ENCODE data around the gene CACUL1.

CACUL1 gene

DNA sequence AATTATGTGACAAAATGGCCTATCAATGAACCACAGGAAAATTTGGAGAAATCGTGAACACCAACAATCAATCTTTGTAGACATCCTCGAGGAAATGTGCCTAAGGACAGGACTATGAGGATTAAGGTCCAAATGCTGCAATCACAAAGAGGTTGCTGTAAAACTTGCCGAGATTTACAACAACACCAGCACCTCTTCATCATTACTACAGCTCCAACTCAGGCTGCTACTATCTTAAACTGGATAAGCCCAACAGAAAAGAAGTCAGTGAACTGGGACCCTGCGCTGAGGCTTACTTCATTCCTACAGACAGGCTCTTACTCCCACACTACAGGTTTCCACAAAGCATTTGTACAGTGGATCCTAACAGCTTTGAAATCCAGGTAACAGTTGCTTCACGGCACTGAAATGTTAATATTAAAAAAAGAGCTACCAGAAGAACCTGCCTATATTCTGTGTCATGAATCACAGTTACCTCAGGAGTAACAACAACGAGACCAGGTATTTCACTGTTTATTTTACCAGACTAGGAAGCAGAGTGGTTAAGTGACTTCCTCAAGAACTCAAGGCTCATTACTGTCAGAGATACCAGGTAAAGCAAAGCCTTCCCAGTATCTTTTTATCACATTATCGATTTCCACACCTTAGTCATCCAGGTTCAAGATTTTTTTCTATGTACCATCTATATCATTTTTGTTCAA is 23.9 kb downstream of the CACUL1 start:
- no peak for DNase-seq

DNA sequence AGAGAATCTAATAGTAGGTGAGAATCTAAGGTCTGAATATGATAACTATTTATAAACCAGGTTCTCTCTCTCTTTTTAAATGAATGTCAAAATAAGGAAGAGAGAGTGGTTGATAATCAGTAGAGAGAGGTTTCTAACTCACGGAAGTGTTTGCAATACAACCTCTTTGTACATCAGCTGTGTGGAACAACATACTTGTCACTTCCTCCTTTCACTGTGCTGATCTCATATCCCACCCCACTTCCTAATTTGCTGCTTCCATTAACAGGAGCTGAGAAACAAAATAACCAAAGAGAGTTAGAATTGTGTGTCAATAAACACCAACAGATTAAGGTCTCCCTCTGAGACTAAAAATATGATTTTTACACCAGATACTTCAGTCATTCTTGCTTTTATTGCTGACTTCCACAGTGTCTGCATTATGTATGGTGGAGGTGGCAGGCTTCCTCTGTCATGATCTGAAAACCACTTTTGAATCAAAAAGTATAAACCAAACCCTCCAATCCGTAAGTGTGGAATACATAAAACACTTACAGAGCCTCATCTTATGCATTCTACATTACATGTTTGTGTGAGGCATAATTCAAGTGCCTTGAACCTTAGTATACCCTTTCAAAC is 25.0 kb downstream of the CACUL1 start:
- DNase-seq = no peak

DNA sequence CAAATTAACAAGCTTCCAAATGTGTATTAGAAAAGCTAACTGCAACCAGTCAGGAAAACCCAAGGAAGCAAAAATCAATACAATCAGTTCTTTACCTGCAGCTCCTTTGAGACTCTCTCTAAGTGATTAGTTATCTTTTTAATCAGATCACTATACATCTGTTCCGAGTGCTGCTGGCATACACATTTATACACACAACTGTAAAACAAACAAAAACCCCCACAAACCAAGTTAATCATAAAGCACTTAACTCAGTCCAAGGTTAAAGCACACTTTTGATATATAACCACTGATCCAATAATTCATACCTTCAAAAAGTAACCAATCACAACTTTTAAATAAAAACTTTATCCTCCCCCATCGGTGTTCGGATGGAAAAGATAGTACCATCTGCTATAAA is 25.6 kb downstream of the CACUL1 start:
- no peak for DNase-seq

DNA sequence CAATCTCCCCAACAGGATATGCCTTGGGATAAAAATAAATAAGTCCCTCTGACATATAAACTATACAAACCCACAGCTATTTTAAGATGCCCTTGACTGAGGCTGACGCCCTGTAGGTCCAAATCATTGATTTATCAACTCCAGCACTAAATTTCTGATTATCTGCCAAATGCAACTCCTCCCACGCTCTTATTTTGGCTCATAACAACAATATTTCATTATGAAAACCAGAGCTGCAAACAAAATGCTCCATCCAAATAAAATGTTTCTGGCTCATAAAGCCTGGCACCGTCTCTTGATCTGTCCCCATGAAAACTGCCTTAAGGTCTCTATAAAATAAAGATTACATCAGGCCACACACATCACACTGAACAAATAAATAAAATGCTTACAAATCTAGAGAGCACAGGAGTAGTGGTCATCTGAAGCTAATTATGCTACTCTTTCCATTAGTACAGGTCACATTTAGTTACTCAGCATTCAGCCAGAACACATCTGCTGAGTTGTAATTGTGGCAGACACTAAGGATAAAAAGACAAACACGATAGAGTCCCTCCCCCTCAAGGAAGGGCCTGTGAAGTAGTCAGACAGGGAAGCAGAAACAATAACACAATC is 28.8 kb downstream of the CACUL1 start:
- no peak for DNase-seq

DNA sequence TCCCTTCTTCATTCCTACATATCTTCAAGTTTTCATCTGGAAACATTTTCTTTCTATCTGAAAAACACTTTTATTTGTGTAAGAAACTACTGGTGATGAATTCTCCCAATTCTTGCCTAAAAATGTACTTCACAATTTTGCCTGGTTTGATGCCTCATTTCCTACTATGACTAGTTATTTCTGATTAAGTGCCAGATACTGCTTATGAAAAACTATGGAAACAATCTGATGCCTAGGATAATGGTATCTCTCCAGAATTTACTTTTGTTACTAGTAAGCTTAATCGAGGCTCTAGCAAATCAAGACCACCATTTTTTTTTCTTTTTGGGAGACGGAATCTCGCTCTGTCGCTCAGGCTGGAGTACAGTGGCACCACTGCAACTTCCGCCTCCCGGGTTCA is 31.3 kb downstream of the CACUL1 start:
- DNase-seq = no peak

DNA sequence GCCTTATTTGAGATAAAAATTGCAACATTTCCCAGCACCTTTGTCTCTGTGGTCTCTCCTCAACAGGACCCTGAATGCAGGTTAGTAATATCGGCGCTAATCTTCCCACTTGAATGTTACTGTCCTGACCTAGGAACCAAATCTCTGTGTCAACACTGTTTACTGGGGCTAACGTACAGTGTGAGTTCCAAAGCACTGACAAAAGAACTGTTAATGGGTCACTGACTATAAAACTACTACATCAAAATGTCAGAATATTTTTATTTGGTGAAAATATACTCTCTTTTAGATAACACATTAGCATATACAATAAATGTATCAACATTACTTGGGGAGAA is 33.3 kb downstream of the CACUL1 start:
- no peak for DNase-seq

DNA sequence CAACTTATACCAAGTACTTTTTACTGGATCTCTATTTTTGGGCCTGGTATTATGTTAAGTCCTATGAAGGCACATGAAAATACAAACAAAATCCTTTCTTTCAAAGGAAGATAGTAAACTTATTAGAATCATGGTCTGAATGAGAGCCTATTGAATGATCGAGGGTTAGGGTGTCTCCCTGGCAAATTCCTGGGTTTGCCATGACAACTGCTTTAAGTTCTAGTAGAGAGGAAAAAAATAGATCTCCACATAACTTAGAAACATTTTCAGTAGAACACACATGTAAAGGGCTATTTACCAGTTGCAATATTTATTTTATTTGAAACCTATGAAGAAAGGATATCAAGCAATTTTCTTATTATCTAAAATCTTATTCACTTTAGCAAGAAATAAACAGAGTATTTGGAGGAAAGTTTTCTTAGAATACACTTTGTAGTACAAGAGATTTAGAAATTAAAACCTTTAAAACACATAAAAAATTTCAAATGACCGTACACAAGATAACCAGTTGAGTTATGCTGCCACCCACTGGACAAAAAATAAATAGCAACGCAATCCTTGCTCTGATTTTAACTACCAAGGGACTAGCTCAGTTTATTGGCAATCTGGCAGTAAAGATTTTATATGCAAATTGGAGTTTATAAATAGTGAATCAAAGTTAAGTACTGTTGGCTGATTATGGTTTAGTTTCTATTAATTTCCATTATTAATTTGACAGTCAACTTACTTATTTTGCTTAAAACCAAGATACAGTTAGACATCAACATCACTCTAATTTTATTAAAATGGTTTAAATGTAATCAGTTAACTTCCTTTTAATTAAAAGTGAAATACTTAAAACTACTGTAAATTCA is 33.9 kb downstream of the CACUL1 start:
- no peak for DNase-seq

DNA sequence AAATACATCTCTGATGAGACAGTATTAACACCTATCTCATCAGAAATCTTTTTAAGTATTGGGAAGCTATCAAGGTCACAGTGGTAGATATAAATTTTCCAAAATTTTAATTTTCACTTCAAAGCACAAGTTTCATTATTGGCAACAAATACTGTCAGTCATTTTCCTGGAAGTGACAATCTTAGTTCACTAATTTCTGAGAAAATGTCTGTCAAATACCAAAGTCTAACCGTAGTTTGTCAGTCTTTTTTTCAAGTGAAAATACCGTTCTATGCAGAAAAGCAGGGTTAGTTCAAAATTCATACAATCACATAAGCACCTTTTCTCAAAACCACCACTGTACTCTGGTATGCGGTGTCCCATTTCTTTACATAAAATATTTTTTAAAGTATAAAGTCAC is 40.4 kb downstream of the CACUL1 start:
- no peak for DNase-seq

DNA sequence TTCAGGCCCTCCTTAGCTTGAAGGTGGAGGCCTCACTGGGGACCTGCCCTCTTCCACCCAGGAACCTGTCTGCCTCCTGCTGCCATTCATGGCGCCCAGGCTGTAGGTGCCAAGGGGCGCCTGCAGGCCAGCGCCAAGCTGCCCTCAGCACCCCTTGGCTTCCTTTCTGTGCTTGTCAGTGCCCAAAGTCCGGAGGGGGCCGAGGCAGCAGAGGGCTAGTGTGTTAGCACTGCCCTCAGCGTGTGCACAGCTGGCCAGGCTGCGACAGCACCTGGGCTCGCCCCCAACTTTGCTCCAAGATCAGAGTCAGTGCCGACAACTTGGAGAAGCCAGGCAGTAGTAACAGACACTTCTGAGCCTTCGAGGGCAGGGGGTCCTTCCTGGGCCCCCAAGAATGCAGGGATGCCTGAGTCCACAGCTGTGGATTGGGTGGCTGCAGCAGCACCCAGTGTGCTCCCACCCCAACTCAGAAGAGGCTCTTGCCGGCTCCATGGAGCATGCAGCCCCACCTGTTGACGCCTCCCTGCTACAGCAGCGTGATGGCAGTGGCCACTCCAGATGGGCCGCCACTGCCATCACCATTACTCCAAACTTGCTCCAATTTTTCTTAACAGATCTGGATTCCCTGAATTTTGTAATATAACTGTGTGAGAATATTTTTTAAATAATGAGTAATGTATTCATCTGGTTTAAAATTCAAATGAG is 41.7 kb downstream of the CACUL1 start:
- DNase-seq = no peak

DNA sequence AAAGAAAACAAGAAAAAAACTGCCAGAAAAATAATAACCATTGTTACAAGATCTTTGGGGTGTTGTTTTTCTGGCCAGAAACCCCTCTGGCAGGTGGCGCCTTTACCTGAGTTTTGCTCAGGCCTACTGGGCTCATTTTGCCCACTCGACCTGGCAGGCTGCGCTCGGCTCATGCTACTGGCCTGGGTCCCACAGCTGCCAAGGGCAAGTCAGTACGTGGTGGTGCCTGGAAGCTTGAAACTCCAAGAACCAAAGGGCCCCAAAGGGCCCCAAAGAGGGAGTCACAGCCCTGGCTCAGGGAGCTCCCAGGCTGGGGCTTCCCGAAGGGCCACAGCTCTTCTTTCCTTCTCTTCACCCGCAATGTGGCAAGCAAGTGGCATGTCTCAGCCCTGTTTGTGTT is 42.7 kb downstream of the CACUL1 start:
- no peak for DNase-seq

DNA sequence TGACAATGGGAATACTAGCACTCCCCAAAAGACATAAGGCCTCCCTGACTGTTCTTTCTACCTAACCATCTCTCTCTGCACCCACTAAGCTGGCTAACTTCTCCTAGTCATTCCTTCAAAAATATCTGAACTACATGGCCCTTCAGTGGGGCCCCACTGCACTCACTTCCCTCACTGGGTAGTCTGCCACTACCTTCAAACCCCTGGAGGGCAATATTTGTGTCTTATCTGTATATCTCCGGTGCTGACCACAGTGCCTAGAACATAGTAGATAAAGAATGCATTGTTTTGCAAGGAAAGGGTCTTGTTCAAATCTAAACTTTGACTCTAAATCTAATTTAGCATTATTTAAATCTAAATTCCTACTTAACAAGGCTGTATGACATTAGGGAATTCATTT is 44.3 kb downstream of the CACUL1 start:
- DNase-seq = no peak

DNA sequence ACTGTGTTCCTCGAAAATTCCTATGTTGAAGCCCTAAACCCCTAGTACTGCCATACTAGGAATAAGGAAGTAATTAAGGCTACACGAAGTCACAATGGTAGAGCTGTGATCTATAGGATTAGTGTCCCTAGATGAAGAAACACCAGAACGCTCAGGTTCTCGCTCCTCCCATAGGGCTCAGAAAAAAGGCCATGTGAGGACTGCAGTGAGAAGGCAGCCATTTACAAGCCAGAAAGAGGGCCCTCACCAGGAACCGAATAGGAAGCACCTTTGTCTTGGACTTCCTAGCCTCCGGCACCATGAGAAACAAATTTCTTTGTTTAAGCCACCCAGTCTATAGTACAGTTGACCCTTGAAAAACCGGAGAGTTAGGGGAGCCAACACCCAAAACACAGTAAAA is 46.2 kb downstream of the CACUL1 start:
- DNase-seq = no peak

DNA sequence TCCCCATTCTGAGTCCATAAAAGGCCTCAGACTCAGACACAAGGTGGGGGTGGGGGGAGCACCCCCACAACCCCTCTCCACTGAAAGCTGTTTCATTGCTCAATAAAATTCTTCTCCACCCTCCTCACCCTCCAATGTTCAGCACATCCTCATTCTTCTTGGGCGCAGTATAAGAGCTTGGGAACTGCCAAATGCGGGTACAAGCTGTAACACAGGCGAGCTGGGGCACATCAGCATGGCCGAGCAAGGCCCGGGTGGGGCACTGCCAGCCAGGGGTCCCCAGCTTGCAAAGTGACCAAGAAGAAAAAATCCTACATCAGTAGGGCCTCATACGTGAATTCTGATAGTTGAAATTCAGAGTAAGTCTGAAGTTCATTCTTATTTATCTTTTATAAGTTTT is 50.1 kb downstream of the CACUL1 start:
- no peak for DNase-seq

DNA sequence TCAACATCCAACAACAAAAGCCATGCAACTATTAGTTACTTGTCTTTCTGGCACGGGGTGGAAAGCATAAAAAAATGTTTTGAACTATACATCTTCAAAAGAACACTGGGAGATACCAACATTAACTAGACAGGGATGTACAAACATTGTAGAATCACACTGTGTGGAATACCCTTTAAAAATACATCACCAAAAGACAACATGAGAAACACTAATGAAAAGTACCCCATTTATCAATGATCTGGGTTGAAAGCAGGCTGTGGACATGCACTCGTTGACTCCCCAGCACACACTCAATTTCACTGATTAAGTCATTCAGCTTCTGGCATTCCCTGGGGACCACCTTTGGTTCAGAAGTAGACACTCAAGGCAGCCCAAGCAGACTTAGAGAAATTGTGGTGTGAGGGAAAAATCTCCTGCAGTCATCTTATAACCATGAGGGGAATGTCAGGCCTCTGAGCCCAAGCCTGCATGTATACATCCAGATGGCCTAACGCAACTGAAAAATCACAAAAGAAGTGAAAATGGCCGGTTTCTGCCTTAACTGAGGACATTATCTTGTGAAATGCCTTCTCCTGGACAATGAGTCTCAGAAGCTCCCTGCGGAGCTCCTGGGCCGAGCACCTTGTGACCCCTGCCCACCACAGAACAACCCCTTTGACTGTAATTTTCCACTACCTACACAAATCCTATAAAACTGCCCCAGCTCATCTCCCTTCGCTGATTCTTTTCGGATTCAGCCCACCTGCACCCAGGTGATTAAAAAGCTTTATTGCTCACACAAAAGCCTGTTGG is 53.0 kb downstream of the CACUL1 start:
- no peak for DNase-seq

DNA sequence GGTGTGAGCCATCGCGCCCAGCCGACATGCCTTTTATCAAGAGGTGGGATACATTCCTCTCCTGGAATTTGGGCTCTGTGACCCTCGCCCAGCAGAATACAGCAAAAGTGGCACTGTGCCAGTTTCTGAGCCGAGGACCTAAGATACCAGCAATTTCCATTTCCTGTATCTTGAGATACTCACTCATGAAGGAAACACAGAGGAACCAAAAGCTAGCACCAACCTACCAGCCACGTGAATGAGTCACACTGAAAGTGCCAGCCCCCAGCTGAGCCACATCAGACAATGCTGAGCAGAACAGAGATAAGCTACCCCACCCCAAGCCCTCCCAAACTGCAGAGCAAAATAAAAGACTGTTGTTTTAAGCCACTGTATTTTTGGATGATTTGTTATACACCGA is 56.3 kb downstream of the CACUL1 start:
- DNase-seq = no peak

DNA sequence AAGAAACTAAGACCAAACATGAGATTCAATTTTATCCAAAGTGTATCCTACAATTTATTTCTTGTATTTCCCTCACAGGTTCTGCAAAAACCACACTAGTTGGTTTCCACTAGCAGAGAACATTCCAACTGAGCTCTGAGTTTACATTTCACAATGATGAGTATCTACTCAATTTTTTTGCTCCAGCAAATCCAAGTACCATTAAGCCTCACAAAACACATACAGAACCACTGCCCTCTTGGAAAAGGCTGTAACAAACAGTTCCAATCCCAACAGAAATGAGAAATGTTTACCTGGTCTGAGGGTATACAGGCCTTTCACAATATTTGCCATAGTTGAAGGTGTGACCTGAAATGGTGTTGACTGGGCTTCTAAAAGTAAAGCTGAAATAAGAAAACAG is 59.9 kb downstream of the CACUL1 start:
- DNase-seq = no peak

DNA sequence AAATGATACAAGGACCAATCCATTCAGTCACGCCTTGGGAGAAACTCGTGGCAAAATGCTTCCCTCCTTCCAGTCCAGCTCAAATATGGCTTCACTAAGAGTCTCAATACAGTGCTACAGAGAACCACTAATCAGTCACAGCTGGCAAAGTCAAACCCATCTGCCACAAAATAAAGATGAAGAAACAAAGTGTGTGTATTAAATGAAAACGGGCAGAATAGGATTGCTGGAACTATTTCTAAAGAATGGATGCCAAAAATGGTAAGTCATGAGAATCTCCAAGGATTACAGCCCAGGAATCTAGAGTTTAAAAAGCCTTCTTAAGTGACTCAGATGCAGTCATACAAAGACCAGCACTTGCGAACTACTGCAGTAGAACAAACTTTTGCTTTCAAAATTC is 61.9 kb downstream of the CACUL1 start:
- DNase-seq = no peak

DNA sequence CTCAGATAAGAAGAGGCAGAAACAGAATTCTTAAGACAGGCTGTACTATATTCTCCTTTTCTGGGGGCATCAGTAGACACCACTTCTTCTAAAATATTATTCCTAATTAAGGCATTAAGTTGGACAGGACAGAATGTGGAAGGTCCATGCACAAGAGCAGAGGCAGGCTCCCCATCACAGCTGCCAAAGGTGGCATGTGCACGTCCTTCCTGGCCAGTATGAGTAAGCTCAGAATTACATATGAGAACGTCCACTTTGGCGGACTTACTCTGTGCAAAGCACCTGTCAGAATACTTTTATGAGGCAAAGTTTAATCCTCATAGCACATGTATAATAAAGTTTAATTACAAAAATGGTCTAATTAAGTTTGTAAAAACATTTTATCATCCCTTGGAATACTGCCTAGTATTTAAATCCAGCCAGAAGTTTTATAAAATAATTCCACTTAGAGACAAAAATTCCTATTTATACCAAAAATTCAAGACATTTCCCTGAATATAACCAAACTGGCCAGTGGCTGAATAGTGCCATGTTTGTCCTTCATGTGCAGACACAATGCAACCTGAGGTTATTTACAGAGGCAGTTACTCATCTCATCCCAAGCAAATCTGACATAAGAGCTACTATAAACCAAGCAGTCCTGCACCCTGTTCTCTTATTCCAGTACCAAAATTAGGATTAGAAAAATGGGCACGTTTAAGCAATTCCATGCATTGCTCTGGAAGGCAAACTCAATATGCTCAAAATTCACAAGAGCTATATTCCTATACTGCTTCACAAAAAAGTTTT is 65.5 kb downstream of the CACUL1 start:
- no peak for DNase-seq

DNA sequence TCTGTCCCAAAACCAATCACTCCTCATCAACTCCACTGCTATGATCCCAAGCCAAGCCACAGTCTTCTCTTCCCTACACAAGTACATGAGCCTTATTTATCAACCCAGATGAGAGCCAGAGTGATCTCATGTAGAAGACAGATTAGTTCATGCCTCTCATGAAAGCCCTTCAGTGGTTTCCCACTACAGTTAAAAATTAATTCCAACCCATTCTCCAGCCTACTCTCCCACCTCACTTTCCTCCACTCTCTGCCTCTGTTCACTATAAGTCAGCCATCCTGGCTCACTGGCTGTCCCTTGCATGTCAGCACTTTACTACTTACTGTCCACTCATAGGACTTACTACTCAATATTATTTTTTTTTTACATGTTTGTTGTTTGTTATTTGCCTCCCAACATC is 67.3 kb downstream of the CACUL1 start:
- no peak for DNase-seq

DNA sequence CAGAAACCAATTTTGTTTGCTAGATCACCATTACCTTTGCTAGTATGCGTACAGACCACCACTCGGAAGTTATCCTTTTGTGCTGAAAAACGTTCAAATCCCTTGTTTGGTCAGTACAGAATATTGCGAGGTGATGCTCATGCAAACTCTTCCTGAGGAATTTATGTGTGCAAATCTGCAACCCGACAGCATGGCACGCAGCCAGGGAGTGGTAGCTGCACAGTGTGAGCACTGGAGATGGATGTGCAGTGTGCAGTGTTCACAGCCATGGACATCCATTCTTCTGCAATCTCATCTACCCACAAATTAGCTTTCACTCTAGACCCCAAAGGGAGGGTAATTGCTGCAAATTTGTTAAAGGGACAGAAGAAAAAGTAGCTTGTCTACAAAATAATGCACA is 72.2 kb downstream of the CACUL1 start:
- DNase-seq = no peak

DNA sequence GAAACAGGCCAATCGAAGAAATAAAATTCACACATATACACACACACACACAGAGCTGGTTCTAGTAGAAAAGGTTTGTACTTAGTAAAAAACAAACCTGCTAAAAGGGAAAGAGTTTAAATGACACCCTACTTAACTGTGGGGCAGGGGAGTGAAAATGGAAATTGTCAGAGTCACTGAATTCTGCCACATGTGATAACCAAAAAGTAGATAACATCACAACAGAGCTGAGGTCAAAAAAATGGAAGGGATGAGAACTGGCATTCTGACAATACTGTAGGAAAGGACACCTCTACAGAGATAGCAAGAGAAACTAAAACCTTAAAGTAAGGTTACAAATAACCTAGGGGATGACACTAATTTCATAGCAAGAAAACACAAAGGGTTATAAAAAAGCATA is 74.6 kb downstream of the CACUL1 start:
- DNase-seq = no peak
